PFSK-1 (cell line): Measurements from ENCODE around the gene CASD1.

ENCODE experiments used
- FOXP2 ChIP-seq: optimal IDR thresholded peaks from 2 replicates; pipeline ENCODE3; 2011; ENCODE audit warnings: borderline replicate concordance, control low read depth, inconsistent platforms; ENCODE audit not compliant: insufficient read depth; ENCODE audit errors: extremely low read length, extremely low read depth
- POLR2AphosphoS5 ChIP-seq: IDR thresholded peaks from 2 replicates; pipeline ENCODE4 v1.6.1; 2012; ENCODE audit warnings: low read depth, mild to moderate bottlenecking, control low read depth, low read length, moderate library complexity
- SIN3A ChIP-seq: IDR thresholded peaks from 2 replicates; pipeline ENCODE4 v1.6.1; 2012; ENCODE audit warnings: mild to moderate bottlenecking, low read length, moderate library complexity, borderline replicate concordance; ENCODE audit not compliant: insufficient read depth
- TAF1 ChIP-seq: IDR thresholded peaks from 2 replicates; pipeline ENCODE4 v1.6.1; 2012; ENCODE audit warnings: low read length, control low read depth, borderline replicate concordance; ENCODE audit not compliant: insufficient read depth
- TF ChIP-seq, protein P1 (sequence below), 2 experiments: IDR thresholded peaks; 2 replicates each; pipeline versions ENCODE4 v1.6.1 to v1.8.0; 2011 to 2012; ENCODE audit warnings: low read depth in 2 of 2, low read length in 2 of 2, control low read depth in 1 of 2, inconsistent platforms in 1 of 2, mild to moderate bottlenecking in 1 of 2, moderate library complexity in 1 of 2; ENCODE audit not compliant: insufficient read depth in 1 of 2

The CASD1 gene

GRCh38 chr7:94497874-94498670, 11.5 kb upstream of the CASD1 start:
- TF ChIP-seq, protein P1, sequence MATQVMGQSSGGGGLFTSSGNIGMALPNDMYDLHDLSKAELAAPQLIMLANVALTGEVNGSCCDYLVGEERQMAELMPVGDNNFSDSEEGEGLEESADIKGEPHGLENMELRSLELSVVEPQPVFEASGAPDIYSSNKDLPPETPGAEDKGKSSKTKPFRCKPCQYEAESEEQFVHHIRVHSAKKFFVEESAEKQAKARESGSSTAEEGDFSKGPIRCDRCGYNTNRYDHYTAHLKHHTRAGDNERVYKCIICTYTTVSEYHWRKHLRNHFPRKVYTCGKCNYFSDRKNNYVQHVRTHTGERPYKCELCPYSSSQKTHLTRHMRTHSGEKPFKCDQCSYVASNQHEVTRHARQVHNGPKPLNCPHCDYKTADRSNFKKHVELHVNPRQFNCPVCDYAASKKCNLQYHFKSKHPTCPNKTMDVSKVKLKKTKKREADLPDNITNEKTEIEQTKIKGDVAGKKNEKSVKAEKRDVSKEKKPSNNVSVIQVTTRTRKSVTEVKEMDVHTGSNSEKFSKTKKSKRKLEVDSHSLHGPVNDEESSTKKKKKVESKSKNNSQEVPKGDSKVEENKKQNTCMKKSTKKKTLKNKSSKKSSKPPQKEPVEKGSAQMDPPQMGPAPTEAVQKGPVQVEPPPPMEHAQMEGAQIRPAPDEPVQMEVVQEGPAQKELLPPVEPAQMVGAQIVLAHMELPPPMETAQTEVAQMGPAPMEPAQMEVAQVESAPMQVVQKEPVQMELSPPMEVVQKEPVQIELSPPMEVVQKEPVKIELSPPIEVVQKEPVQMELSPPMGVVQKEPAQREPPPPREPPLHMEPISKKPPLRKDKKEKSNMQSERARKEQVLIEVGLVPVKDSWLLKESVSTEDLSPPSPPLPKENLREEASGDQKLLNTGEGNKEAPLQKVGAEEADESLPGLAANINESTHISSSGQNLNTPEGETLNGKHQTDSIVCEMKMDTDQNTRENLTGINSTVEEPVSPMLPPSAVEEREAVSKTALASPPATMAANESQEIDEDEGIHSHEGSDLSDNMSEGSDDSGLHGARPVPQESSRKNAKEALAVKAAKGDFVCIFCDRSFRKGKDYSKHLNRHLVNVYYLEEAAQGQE (IDR thresholded peaks at IDR 0.05; ENCODE audit: insufficient read depth in 1 of 2, low read depth in 2 of 2, low read length in 2 of 2), result no peak

- no peak for TF ChIP-seq FOXP2
- no peak for TF ChIP-seq TAF1
- no peak for TF ChIP-seq SIN3A
- no peak for TF ChIP-seq POLR2AphosphoS5
- TF ChIP-seq, protein P1 (IDR thresholded peaks at IDR 0.05; ENCODE audit: insufficient read depth in 1 of 2, low read depth in 2 of 2, low read length in 2 of 2), result no peak
Observed at GRCh38 chr7:94498918-94499317, 10.7 kb upstream of the CASD1 start.

- TF ChIP-seq, protein P1 (IDR thresholded peaks at IDR 0.05; ENCODE audit: insufficient read depth in 1 of 2, low read depth in 2 of 2, low read length in 2 of 2), result no peak
- TF ChIP-seq SIN3A (no peak), FOXP2 (no peak), TAF1 (no peak), POLR2AphosphoS5 (no peak)
Observed at GRCh38 chr7:94507462-94507861, 2.1 kb upstream of the CASD1 start.

DNA sequence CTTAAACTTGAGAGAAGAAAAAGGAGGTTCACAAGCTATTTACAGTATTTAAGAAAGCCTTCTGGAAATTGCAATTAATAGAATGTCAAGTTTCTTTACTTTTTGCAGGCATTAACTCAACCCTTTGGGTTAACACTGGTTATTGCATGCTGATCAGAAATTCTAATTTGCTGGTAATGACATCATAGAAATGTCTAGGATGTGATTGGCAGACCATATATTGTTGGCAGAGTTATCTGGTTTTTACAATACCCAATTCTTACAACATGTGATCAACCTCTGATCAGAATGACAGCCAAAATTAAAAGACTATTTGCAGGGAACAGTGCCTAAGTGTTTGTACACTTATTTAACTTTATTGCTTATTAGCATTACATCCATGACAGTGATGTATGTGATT, 1.6 kb upstream of the CASD1 start:
- TF ChIP-seq, protein P1 (IDR thresholded peaks at IDR 0.05; ENCODE audit: insufficient read depth in 1 of 2, low read depth in 2 of 2, low read length in 2 of 2), result no peak
- TF ChIP-seq POLR2AphosphoS5 (no peak), SIN3A (no peak), TAF1 (no peak), FOXP2 (no peak)
